GM23338 (cell line): ENCODE data around the gene CAPN10. TPM values are rescaled to one million over a fixed set of nuclear protein-coding genes. Genes with fewer than 3 reads are reported as not detected.

Source experiments
- ATAC-seq: fragments of 200-7000 bp; cut with Tn5 transposase; 3 replicates; pipeline ENCODE4 v1.9.1; 2020
- DNase-seq: peaks from one replicate; pipeline ENCODE4 v3.0.0-alpha.2; 2015; ENCODE audit warnings: low spot score
- H2AFZ ChIP-seq: fragments of 200-600 bp; sonication (generic); 2 replicates; pipeline ENCODE4 v1.8.0; 2016; ENCODE audit warnings: antibody characterized with exemption, mild to moderate bottlenecking, moderate library complexity
- H3F3A ChIP-seq: fragments of 200-600 bp; sonication (generic); replicated peaks from 2 replicates; pipeline ENCODE4 v1.8.0; 2017; ENCODE audit warnings: antibody characterized with exemption, mixed run types, low read depth
- H3K27ac ChIP-seq: fragments of 200-600 bp; sonication (generic); 2 replicates; pipeline ENCODE4 v1.6.1; 2016; ENCODE audit warnings: low read depth
- H3K27me3 ChIP-seq: fragments of 200-600 bp; sonication (generic); 2 replicates; pipeline ENCODE4 v1.8.0; 2016; ENCODE audit warnings: mild to moderate bottlenecking, mixed run types, moderate library complexity; ENCODE audit not compliant: insufficient read depth
- H3K36me3 ChIP-seq: fragments of 200-600 bp; sonication (generic); 2 replicates; pipeline ENCODE4 v1.8.0; 2016; ENCODE audit warnings: mild to moderate bottlenecking; ENCODE audit not compliant: insufficient read depth
- H3K4me1 ChIP-seq: fragments of 200-600 bp; sonication (generic); 2 replicates; pipeline ENCODE4 v1.8.0; 2016; ENCODE audit warnings: mild to moderate bottlenecking, moderate library complexity; ENCODE audit not compliant: insufficient read depth
- H3K4me2 ChIP-seq: fragments of 200-600 bp; sonication (generic); 2 replicates; pipeline ENCODE4 v1.7.1; 2017; ENCODE audit warnings: mixed run types
- H3K4me3 ChIP-seq: fragments of 200-600 bp; sonication (generic); 2 replicates; pipeline ENCODE4 v1.6.1; 2016; ENCODE audit warnings: mixed run types
- H3K79me2 ChIP-seq: fragments of 200-600 bp; sonication (generic); replicated peaks from 2 replicates; pipeline ENCODE4 v1.8.0; 2017; ENCODE audit warnings: mild to moderate bottlenecking; ENCODE audit not compliant: insufficient read depth
- H3K9me2 ChIP-seq: fragments of 200-600 bp; sonication (generic); 2 replicates; pipeline ENCODE4 v1.8.0; 2017; ENCODE audit not compliant: insufficient read depth
- H4K20me1 ChIP-seq: fragments of 200-600 bp; sonication (generic); replicated peaks from 2 replicates; pipeline ENCODE4 v1.8.0; 2017; ENCODE audit warnings: mild to moderate bottlenecking; ENCODE audit not compliant: insufficient read depth
- H3K27ac Mint-ChIP-seq: 2 replicates; pipeline ENCODE4 v1.8.0; 2020; ENCODE audit warnings: inconsistent platforms, mild to moderate bottlenecking, moderate library complexity, mixed read lengths
- H3K27me3 Mint-ChIP-seq: 3 replicates; pipeline ENCODE4 v1.8.0; 2022; ENCODE audit warnings: low read depth, mild to moderate bottlenecking, moderate library complexity, mixed read lengths, inconsistent platforms; ENCODE audit not compliant: insufficient read depth, poor library complexity
- H3K36me3 Mint-ChIP-seq: 3 replicates; pipeline ENCODE4 v1.8.0; 2021; ENCODE audit warnings: low read depth, mild to moderate bottlenecking, inconsistent platforms, moderate library complexity, mixed read lengths
- H3K4me1 Mint-ChIP-seq: 3 replicates; pipeline ENCODE4 v1.8.0; 2020; ENCODE audit warnings: mild to moderate bottlenecking, inconsistent platforms, mixed read lengths
- H3K4me3 Mint-ChIP-seq: 3 replicates; pipeline ENCODE4 v1.8.0; 2021; ENCODE audit warnings: moderate library complexity, mild to moderate bottlenecking, inconsistent platforms, mixed read lengths
- H3K9me3 Mint-ChIP-seq: 3 replicates; pipeline ENCODE4 v1.8.0; 2020; ENCODE audit warnings: moderate library complexity, mild to moderate bottlenecking, inconsistent platforms, mixed read lengths
- CREB1 ChIP-seq: fragments of 250-450 bp; sonication (Bioruptor Pico); IDR thresholded peaks from 2 replicates; pipeline ENCODE4 v1.5.0; 2020; ENCODE audit warnings: low read depth, mild to moderate bottlenecking, moderate library complexity
- CTCF ChIP-seq, 2 experiments: fragments of 200-600 bp in 1 of 2; sonication (generic) in 1 of 2; conservative IDR thresholded peaks; 2 replicates each; pipeline versions ENCODE4 v1.5.1 to v1.6.1; 2016 to 2017; ENCODE audit warnings: antibody characterized with exemption in 2 of 2, low read depth in 2 of 2, mild to moderate bottlenecking in 2 of 2, moderate library complexity in 1 of 2
- EZH2 ChIP-seq: fragments of 200-600 bp; sonication (generic); IDR thresholded peaks from one replicate; pipeline ENCODE4 v1.8.0; 2017; ENCODE audit warnings: antibody characterized with exemption, mild to moderate bottlenecking, low read depth; ENCODE audit not compliant: unreplicated experiment
- EZH2phosphoT487 ChIP-seq: fragments of 200-600 bp; sonication (generic); IDR thresholded peaks from one replicate; pipeline ENCODE4 v1.8.1; 2018; ENCODE audit warnings: antibody characterized with exemption; ENCODE audit not compliant: unreplicated experiment
- POLR2AphosphoS5 ChIP-seq: IDR thresholded peaks from 2 replicates; pipeline ENCODE4 v1.6.1; 2016; ENCODE audit warnings: antibody characterized with exemption, low read depth
- REST ChIP-seq: IDR thresholded peaks from one replicate; pipeline ENCODE4 v1.6.1; 2018; ENCODE audit warnings: antibody characterized with exemption; ENCODE audit not compliant: unreplicated experiment
- ZNF331 ChIP-seq: fragments of 250-450 bp; sonication (Bioruptor Pico); IDR thresholded peaks from 2 replicates; pipeline ENCODE4 v1.5.0; 2020; ENCODE audit warnings: low read depth, mild to moderate bottlenecking, moderate library complexity
- polyA plus RNA-seq: library from polyadenylated mRNA; unstranded; fragments of >200 nt; fragmentation: Nextera tagmentation; extraction: Ambion mirVana; gene quantifications from 2 replicates; pipeline ENCODE4 v1.2.1, GENCODE V29; 2016
- total RNA-seq: library from RNA; depleted of rRNA; stranded (reverse); fragments of >200 nt; shearing (Covaris generic); gene quantifications from 2 replicates; pipeline ENCODE4 v1.2.3, GENCODE V29; 2014

The CAPN10 gene
- total and polyA plus RNA-seq, 2 experiments from 2014 or later, result 30.2 to 59.8 TPM

GRCh38 chr2:240557101-240557751 is 29.3 kb upstream of the CAPN10 start:
- H3K27ac ChIP-seq, result no peak overlapping the region
- peaks cover 32% of the 10 kb centered on the region for H3K27me3 Mint-ChIP-seq
- peaks cover 15% of the 10 kb centered on the region for H3K4me1 ChIP-seq
- H4K20me1 ChIP-seq, result no peaks in the 10 kb centered on the region
- H3K9me2 ChIP-seq, result no peaks in the 10 kb centered on the region; the same call in 1 of the 2 replicates
- no peak overlapping the region for H3K27ac Mint-ChIP-seq
- peaks cover 14% of the 10 kb centered on the region; the same call in 2 of the 3 replicates for H3K36me3 Mint-ChIP-seq
- peak overlapping the region; percentile 56; the same call in 1 of the 2 replicates for H2AFZ ChIP-seq
- ATAC-seq, result peak; percentile 4
- peaks cover 24% of the 10 kb centered on the region for H3K27me3 ChIP-seq
- TF ChIP-seq REST (no peak), EZH2phosphoT487 (no peak), CTCF (conservative IDR thresholded peaks at IDR 0.05; ENCODE audit: low read depth in 2 of 2) (0 out of 4 replicates have a peak, but pooled peaks of 1 of the 2 experiments have one; percentile 10), EZH2 (no peak)
- H3K79me2 ChIP-seq, result peaks cover 9% of the 10 kb centered on the region; the same call in 1 of the 2 replicates
- no peaks in the 10 kb centered on the region; the same call in 2 of the 3 replicates for H3K9me3 Mint-ChIP-seq
- DNase-seq, result peak; percentile 48
- peak overlapping the region; percentile 56 for H3K4me3 ChIP-seq
- H3K4me3 Mint-ChIP-seq, result peak overlapping the region; percentile 53
- no peaks in the 10 kb centered on the region for H3K36me3 ChIP-seq
- H3K4me2 ChIP-seq, result peak overlapping the region; percentile 78
- H3F3A ChIP-seq, result 0 out of 2 replicates have a peak, but pooled peaks cover 5% of the 10 kb centered on the region
- H3K4me1 Mint-ChIP-seq, result peaks cover 26% of the 10 kb centered on the region

- ATAC-seq, result peak; percentile 67
- H3K27ac ChIP-seq, result no peak within 1 kb of the TSS
- H3K4me1 ChIP-seq, result peaks cover 15% of the 10 kb centered on the region
- peaks cover 24% of the 10 kb centered on the region for H3K27me3 ChIP-seq
- Mint-ChIP-seq H3K4me3 (peak within 1 kb of the TSS; percentile 59), H3K36me3 (peaks cover 12% of the 10 kb centered on the region; the same call in 2 of the 3 replicates), H3K9me3 (no peaks in the 10 kb centered on the region; the same call in 2 of the 3 replicates), H3K27ac (no peak within 1 kb of the TSS), H3K27me3 (peaks cover 32% of the 10 kb centered on the region), H3K4me1 (peaks cover 26% of the 10 kb centered on the region)
- no peaks in the 10 kb centered on the region for H4K20me1 ChIP-seq
- peaks cover 2% of the 10 kb centered on the region for H3K9me2 ChIP-seq
- peak; percentile 46; the same call in 1 of the 2 replicates for TF ChIP-seq POLR2AphosphoS5
- no peak for TF ChIP-seq EZH2phosphoT487
- TF ChIP-seq ZNF331, result no peak
- 0 out of 2 replicates have a peak, but pooled peaks have one; percentile 31 for TF ChIP-seq CREB1 (CRISPR knock-in tag)
- peaks cover 9% of the 10 kb centered on the region; the same call in 1 of the 2 replicates for H3K79me2 ChIP-seq
- 0 out of 2 replicates have a peak, but pooled peaks cover 5% of the 10 kb centered on the region for H3F3A ChIP-seq
- H3K36me3 ChIP-seq, result no peaks in the 10 kb centered on the region
- DNase-seq, result peak; percentile 95
- peak within 1 kb of the TSS; percentile 56; the same call in 1 of the 2 replicates for H2AFZ ChIP-seq
- H3K4me2 ChIP-seq, result peak within 1 kb of the TSS; percentile 78
- H3K4me3 ChIP-seq, result peak within 1 kb of the TSS; percentile 56
Measured at GRCh38 chr2:240557808-240558207, 28.7 kb upstream of the CAPN10 start, which contains the start of gene ANKMY1. ANKMY1 (minus strand) TSS chr2:240557988; CDS start chr2:240557335, 653 bp downstream.
